ENCODE measurements around the gene ENAM.

DNA sequence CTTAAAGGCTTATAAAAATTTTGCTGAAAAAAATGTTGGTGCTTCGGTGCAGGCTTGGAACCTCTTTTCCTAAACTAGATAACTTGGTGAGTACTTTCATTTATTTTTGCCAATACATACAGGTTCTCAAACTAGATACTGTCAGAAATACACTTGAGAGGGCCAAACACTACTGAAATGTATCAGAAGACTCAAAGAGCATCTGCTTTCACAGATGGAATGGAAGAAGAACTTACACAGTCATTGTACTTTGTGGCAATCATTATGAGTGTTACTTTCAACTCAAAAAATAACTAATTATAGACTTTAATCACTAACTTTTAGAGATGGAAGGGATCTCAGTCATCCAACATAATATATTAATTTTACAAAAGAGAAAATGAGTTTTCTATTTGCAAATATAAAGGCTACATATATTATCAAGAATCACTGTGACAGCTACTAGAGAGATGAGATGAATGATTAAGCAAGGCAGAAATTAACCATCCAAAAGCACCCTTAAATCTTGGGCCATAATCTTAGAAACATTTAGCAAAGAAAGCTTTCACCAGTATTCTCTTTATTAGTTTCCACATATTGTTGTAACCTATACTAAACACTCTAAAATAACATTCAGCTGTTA is 1.0 kb downstream of the ENAM start:
- TF ChIP-seq, protein P1, sequence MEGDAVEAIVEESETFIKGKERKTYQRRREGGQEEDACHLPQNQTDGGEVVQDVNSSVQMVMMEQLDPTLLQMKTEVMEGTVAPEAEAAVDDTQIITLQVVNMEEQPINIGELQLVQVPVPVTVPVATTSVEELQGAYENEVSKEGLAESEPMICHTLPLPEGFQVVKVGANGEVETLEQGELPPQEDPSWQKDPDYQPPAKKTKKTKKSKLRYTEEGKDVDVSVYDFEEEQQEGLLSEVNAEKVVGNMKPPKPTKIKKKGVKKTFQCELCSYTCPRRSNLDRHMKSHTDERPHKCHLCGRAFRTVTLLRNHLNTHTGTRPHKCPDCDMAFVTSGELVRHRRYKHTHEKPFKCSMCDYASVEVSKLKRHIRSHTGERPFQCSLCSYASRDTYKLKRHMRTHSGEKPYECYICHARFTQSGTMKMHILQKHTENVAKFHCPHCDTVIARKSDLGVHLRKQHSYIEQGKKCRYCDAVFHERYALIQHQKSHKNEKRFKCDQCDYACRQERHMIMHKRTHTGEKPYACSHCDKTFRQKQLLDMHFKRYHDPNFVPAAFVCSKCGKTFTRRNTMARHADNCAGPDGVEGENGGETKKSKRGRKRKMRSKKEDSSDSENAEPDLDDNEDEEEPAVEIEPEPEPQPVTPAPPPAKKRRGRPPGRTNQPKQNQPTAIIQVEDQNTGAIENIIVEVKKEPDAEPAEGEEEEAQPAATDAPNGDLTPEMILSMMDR (IDR thresholded peaks at IDR 0.05 in 4 of 5, conservative IDR thresholded peaks at IDR 0.05 in 1 of 5), result no peak
- TF ChIP-seq POLR2A (IDR thresholded peaks at IDR 0.05), result no peak
